ENCODE measurements around the gene RTEL1. TPM values are rescaled to one million over a fixed set of nuclear protein-coding genes. Genes with fewer than 3 reads are reported as not detected.

The RTEL1 gene
- total RNA-seq, 1 experiment from 2014 or later = 58.0 TPM

DNA sequence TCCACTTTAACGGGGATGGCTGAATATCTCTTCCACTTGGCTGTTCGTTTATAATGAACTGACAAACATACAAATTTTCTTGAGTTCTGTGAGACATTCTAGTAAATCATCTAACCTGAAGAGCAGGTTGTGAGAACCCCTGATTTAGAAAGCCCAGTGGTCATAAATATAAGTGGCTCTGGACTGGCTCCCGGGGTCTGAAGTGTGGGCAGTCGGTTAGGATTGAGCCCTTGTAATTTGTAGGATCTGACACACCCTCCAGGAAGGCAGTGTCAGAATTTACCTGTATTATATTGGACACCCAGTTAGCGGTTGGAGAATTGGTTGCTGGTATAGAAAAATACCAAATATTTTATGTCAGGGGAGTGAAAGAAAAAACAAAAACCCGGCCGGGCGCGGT is 24.4 kb upstream of the RTEL1 start:
- ChIA-PET POLR2A (no interaction called here), CTCF (interaction anchor here (0.7 kb wide), 1 partner anchor 49 kb away, joined by 3 read pairs; no protein-coding TSS in a partner anchor), RAD21 (ENCODE audit: low non-redundant PET in 1 of 2, low total read pairs in 2 of 2, uncharacterized antibody in 2 of 2, unreplicated experiment in 2 of 2) (interaction anchor here in 1 of 2 experiments (0.7 kb wide), 1 partner anchor 96 kb away, joined by 3 read pairs; no protein-coding TSS in a partner anchor)
- no peaks in the 10 kb centered on the region for H4K20me1 ChIP-seq (ENCODE audit: insufficient read depth)
- DNase-seq (ENCODE audit: low read depth, low spot score) (no peak), ATAC-seq (no peak)
- H3K9me3 ChIP-seq (ENCODE audit: control insufficient read depth in 1 of 2, insufficient read depth in 1 of 2, low read depth in 1 of 2, low read length in 2 of 2) = no peaks in the 10 kb centered on the region
- no peak overlapping the region for H3K4me3 ChIP-seq (replicated peaks in 1 of 2; ENCODE audit: low read depth in 1 of 2, low read length in 2 of 2)
- TF ChIP-seq JUND (IDR thresholded peaks at IDR 0.05) (no peak), EZH2 (IDR thresholded peaks at IDR 0.05) (no peak), CEBPB (IDR thresholded peaks at IDR 0.05; ENCODE audit: low read depth) (no peak), YY1 (IDR thresholded peaks at IDR 0.05; ENCODE audit: extremely low read depth, insufficient replicate concordance, low read depth, low read length) (no peak), FOSL1 (IDR thresholded peaks at IDR 0.05; ENCODE audit: low read depth) (no peak), ELF1 (IDR thresholded peaks at IDR 0.05; ENCODE audit: borderline replicate concordance, low read depth) (no peak), SIN3A (IDR thresholded peaks at IDR 0.05; ENCODE audit: low read depth) (no peak), POLR2A (IDR thresholded peaks at IDR 0.05; ENCODE audit: borderline replicate concordance, extremely low read depth, insufficient read depth, insufficient read length) (no peak), ZNF274 (IDR thresholded peaks at IDR 0.05; ENCODE audit: low read depth, low read length) (no peak), POLR2AphosphoS5 (IDR thresholded peaks at IDR 0.05; ENCODE audit: low read depth, low read length) (no peak), EZH2phosphoT487 (IDR thresholded peaks at IDR 0.05; ENCODE audit: borderline replicate concordance) (no peak)
- TF ChIP-seq, protein P1, sequence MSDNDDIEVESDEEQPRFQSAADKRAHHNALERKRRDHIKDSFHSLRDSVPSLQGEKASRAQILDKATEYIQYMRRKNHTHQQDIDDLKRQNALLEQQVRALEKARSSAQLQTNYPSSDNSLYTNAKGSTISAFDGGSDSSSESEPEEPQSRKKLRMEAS (IDR thresholded peaks at IDR 0.05) = no peak
- TF ChIP-seq, protein P2, sequence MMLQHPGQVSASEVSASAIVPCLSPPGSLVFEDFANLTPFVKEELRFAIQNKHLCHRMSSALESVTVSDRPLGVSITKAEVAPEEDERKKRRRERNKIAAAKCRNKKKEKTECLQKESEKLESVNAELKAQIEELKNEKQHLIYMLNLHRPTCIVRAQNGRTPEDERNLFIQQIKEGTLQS (IDR thresholded peaks at IDR 0.05) = no peak
- TF ChIP-seq, protein P3, sequence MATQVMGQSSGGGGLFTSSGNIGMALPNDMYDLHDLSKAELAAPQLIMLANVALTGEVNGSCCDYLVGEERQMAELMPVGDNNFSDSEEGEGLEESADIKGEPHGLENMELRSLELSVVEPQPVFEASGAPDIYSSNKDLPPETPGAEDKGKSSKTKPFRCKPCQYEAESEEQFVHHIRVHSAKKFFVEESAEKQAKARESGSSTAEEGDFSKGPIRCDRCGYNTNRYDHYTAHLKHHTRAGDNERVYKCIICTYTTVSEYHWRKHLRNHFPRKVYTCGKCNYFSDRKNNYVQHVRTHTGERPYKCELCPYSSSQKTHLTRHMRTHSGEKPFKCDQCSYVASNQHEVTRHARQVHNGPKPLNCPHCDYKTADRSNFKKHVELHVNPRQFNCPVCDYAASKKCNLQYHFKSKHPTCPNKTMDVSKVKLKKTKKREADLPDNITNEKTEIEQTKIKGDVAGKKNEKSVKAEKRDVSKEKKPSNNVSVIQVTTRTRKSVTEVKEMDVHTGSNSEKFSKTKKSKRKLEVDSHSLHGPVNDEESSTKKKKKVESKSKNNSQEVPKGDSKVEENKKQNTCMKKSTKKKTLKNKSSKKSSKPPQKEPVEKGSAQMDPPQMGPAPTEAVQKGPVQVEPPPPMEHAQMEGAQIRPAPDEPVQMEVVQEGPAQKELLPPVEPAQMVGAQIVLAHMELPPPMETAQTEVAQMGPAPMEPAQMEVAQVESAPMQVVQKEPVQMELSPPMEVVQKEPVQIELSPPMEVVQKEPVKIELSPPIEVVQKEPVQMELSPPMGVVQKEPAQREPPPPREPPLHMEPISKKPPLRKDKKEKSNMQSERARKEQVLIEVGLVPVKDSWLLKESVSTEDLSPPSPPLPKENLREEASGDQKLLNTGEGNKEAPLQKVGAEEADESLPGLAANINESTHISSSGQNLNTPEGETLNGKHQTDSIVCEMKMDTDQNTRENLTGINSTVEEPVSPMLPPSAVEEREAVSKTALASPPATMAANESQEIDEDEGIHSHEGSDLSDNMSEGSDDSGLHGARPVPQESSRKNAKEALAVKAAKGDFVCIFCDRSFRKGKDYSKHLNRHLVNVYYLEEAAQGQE (IDR thresholded peaks at IDR 0.05; ENCODE audit: low read depth) = no peak
- TF ChIP-seq, protein P4, sequence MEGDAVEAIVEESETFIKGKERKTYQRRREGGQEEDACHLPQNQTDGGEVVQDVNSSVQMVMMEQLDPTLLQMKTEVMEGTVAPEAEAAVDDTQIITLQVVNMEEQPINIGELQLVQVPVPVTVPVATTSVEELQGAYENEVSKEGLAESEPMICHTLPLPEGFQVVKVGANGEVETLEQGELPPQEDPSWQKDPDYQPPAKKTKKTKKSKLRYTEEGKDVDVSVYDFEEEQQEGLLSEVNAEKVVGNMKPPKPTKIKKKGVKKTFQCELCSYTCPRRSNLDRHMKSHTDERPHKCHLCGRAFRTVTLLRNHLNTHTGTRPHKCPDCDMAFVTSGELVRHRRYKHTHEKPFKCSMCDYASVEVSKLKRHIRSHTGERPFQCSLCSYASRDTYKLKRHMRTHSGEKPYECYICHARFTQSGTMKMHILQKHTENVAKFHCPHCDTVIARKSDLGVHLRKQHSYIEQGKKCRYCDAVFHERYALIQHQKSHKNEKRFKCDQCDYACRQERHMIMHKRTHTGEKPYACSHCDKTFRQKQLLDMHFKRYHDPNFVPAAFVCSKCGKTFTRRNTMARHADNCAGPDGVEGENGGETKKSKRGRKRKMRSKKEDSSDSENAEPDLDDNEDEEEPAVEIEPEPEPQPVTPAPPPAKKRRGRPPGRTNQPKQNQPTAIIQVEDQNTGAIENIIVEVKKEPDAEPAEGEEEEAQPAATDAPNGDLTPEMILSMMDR (IDR thresholded peaks at IDR 0.05 in 2 of 3, conservative IDR thresholded peaks at IDR 0.05 in 1 of 3; ENCODE audit: borderline replicate concordance in 1 of 3, insufficient read depth in 1 of 3, low read depth in 2 of 3, low read length in 2 of 3) = no peak
- 0 out of 4 replicates have a peak, but pooled peaks cover 0 to 1% of the 10 kb centered on the region in 2 experiments for H3K36me3 ChIP-seq (ENCODE audit: control insufficient read depth in 1 of 2, insufficient read depth in 2 of 2, low read length in 2 of 2)
- H3K79me2 ChIP-seq (ENCODE audit: insufficient read depth, low read length) = peaks cover 3% of the 10 kb centered on the region; the same call in 1 of the 2 replicates
- peaks cover 3% of the 10 kb centered on the region in 2 experiments for H3K4me1 ChIP-seq (ENCODE audit: control insufficient read depth in 1 of 2, insufficient read depth in 2 of 2, low read length in 2 of 2)
- BruUV-seq (replicated peaks) = no TSS peak
- intact Hi-C loops (cut with micrococcal nuclease) = no loop called here
- no peaks in the 10 kb centered on the region for H3K9me2 ChIP-seq (ENCODE audit: insufficient read depth)
- H3K27me3 ChIP-seq (ENCODE audit: insufficient read depth, low read length) = no peaks in the 10 kb centered on the region
- H3K9ac ChIP-seq (ENCODE audit: low read length) = no peak overlapping the region
- H2AFZ ChIP-seq (ENCODE audit: low read depth, low read length, poor library complexity, severe bottlenecking) = no peak overlapping the region
- no peak overlapping the region for H3K4me2 ChIP-seq (ENCODE audit: low read length)
- no peak overlapping the region for H3K27ac ChIP-seq (ENCODE audit: low read depth, low read length)

All from HCT116 (cell line).